GM19468 (cell line): ENCODE data around the gene PROKR1.
"Not testable (repeated sequence)": the region's sequence is repeated elsewhere in the genome, so short reads cannot be mapped to it uniquely, and the experiment has no call there.

Experiments
- ATAC-seq: cut with Tn5 transposase; IDR thresholded peaks from one replicate; pipeline ENCODE4 v1.9.1; 2021; ENCODE audit warnings: mild to moderate bottlenecking, moderate library complexity, moderate number of reproducible peaks; ENCODE audit not compliant: unreplicated experiment; ENCODE audit errors: extremely low read depth

PROKR1 gene

DNA sequence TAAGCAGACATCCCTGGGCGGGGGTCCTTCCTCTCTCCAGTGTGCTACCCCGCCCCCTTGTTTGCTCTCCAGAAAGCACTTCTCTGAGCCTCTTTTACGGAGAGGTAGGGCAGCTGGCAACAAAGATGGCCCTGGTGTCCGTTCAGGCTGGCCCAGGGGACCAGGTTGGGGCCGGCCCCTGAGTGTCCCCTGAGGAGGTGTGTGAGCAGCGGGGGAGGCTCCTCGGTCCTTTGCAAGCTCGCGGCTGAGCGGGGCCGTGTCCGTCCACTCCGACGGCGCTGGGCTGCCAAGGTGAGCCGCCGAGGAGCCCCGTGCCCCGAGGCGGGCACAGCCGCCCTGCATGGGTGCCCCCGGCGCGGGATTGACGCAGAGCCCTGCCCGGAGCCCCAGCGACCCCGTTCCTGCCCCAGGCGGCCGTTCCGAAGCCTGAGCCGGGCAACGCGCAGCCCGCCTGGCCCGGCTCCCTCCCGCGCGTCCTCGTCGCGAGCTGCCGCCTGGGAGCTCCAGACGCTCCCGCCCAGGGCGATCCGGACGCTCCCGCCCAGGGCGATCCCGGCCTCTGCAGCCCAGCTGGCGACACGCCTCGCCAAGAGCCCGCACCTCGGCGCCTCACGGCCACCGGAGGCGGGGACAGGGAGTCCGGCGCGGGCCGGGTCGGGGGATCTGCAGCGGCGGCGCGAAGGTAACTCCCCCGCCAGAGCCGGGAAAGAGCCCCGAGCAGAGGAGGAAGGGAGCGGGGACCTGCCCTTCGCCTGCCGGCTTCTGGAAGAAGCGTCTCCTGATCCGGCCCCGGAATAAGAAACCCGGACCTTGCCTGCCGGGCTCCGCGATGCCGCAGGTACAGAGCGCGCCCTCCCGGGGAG lies at the start of gene PROKR1:
Gene PROKR1 (plus strand): TSS at position 569 of the 863 bp plus-strand sequence. CDS start 2,243 bp downstream, outside the sequence.
- ATAC-seq: no peak

DNA sequence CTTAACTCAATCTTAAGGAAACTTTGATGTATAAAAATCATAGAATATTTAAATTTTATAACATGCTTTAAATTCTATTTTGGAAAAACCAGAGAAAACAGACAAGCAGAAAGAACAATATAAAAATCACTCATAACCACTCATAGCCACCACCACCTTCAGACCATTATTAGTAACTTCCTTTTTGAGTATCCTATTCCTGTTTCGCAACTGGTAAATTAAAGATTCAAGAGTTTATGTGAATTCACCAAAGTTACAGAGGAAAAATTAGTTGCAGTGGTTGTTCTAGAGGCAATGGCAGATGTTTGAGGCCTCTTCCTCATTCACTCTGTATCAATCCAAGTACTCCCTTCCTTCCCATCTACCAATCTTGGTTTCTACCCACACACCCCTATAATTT lies 49.3 kb upstream of the PROKR1 start:
- no peak for ATAC-seq

DNA sequence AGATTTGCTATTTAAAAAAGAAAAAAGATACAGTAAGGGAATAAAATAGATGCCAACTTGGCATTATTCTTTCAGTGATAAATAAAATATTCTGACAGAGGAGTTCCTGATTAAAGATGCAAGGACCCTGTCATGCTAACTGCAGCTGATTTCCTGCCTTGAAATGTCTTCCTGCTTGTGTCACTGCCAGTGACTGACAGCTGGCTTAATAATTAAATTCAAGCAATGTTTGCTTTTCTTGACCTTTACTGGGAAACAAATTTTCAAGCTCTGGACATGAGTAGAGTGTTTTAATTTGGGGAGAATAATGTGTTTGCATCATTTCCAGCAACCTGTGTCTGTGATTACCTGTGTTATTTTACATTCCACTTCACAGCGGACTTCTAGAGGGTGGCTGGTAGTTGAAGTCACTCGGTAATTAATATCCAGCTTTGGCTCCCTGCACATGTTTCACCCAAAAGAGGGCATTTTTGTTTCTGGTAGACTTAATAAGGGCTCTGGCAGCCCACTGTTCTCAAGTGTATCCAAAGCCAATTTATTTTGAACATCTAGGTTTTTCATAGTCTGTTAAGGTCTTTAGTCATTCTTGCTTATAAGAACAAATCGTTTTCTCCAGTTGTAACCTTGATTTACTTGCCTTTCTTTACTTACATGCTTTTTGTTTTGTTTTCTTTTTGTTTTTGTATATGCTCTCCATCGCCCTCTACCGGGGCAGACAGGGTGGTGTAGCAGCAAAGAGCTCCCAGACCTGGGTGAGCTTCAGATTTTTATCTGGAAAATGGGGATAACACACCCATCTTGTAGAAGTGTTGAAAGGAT lies 48.5 kb upstream of the PROKR1 start:
- no peak for ATAC-seq

DNA sequence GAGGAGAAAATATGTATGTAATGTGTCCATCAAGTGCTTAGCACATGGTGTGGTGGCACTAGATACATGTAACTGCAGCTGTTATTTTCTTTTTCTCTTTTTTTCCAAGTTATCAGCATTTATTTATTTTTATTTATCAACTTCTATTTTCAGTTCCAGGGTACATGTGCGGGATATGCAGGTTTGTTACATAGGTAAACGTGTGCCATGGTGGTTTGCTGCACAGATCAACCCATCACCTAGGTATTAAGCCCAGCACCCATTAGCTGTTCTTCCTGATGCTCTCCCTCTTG lies 47.9 kb upstream of the PROKR1 start:
- not testable (repeated sequence) for ATAC-seq

DNA sequence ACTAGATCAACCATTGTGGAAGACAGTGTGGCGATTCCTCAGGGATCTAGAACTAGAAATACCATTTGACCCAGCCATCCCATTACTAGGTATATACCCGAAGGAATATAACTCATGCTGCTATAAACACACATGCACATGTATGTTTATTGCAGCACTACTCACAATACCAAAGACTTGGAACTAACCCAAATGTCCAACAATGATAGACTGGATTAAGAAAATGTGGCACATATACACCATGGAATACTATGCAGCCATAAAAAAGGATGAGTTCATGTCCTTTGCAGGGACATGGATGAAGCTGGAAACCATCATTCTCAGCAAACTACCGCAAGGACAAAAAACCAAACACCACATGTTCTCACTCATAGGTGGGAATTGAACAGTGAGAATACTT lies 42.9 kb upstream of the PROKR1 start:
- not testable (repeated sequence) for ATAC-seq

DNA sequence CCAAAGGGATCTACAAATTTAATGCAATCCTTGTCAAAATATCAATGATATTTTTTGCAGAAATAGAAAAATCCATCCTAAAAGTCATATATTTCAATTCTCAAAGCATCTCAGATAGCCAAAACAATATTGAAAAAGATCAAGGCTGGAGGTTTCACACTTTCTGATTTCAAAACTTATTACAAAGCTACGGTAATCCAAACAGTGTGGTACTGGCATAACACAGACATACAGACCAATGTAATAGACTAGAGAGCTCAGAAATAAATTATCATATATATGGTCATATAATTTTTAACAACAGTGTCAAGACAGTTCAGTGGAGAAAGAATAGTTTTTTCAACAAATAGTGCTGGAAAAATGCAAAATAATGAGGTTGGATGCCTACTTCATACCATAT lies 40.3 kb upstream of the PROKR1 start:
- ATAC-seq: no peak

DNA sequence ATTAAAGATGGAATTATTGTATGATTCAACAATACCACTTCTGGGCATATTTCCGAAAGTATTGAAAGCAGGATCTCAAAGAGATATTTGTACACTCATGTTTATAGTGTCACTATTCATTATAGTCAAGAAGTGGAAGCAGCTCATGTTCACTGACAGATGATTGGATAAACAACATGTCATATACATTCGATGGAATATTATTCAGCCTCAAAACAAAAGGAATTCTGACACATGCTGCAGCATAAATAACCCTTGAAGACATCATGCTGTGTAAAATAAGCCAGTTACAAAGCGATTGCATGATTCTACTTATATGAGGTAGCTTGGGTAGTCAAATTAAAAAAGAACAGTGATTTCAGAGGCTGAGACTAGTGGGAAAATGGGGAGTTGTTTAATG lies 39.3 kb upstream of the PROKR1 start:
- ATAC-seq: no peak

DNA sequence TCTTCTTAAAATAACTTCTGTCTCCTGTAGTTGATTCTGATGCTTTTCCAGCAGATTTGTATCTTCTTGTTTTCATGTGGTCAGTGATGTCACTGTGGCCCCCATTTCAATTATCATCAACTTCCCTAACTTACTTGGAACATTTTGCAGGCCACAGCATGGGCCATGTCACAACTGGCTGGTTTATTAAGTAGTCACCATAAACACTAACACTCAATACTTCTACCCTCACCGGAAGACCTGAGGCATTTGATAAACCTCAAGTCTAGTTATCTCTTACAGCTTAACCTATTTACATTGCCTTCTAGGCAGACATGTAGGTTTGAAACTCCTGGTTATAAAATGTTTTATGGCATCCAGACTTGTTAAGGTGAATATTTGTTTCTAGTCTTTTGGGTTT lies 37.4 kb upstream of the PROKR1 start:
- ATAC-seq: no peak

DNA sequence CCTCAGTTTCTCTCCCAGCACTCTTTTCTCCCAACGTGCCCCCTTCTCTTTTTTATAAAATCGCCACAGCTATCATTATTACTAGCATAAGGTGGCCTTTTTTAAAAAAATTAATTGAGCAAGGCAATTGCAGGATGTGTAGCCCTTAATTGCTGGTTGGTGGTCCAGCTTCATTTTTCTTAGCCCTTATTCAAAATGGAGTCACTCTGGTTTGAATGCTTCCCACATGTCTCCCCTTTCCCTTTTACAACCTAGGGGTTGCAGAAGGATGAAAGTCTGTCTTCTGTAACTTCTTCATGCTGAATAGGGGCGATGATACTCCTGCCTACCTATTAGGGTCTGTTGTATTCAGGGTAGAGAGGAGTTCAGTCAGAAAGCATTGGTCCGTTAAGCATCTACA lies 36.6 kb upstream of the PROKR1 start:
- ATAC-seq: no peak

DNA sequence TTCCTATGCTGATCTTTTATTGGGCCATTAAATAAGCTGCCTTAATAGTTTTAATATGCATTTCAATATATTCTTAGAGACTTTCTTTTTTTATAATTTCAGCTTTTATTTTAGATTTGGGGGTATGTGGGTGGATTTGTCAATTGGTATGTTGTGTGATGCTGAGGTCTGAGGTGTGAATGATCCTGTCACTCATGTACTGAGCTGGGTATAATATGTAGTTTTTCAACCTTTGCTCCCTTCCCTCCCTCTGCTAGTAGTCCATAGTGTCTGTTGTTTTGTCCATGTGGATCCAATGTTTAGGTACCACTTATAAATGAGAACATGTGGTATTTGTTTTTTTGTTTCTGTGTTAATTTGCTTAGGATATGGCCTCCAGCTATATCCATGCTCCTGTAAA lies 35.5 kb upstream of the PROKR1 start:
- ATAC-seq: no peak

DNA sequence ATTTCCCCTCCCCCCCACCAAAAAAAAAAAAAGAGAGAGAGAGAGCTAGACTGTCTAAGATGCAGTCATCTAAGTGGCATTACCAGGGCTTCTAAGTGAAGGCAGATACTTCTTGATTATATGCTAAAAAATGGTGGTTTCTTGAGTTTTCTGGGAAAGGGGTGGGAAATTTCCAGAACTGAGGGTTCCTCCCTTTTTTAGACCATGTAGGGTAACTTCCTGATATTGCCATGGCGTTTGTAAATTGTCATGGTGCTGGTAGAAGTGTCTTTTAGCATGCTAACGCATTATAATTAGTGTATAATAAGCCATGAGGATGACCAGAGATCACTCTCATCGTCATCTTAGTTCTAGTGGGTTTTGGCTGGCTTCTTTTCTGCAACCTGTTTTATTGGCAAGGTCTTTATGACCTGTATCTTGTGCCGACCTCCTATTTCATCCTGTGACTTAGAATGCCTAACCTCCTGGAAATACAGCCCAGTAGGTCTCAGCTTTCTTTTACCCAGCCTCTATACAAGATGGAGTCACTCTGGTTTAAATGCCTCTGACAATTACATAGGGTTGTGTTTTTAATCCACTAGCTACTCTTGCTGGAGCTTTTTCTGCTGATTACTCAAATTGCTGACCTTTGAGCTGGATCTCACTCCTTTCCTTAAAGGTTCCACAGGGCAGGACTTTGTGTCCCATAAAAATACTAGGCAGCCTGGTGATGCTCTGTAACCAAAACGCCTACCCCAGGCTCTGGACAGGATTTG lies 30.4 kb upstream of the PROKR1 start:
- no peak for ATAC-seq

DNA sequence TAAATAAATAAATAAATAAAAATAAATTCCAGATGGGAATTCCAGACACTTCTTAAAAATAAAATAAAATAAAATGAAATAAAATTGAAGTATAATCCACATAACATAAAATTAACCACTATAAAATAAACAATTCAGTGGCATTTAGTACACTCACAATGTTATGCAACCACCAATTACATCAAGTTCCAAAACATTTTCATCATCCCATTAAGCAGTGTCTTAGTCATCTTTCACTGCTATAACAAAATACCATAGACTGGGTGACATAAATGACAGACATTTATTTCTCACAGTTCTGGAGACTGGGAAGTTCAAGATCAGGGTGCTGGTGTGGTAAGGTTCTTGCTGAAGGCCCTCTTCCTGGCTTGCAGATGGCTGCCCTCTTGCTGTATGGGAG lies 22.6 kb upstream of the PROKR1 start:
- ATAC-seq: no peak

DNA sequence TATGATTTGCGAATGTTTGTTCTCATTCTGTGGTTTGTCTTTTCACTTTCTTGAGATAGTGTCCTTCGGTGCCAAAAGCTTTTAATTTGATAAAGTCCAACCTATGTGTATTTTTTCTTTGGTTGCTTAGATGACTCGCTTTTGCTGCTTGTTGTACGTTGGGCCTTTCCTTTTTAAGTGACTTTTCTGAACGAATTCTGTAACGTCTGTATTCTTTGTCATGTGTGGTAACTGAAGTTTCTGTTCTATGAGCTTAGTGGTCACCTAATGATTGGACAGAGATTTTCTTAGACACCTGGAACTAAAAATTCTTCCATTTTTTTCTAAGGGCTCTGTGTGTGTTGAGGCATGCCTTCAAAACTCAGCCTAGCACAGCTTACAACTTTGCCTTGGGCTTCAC lies 19.6 kb upstream of the PROKR1 start:
- ATAC-seq: no peak

DNA sequence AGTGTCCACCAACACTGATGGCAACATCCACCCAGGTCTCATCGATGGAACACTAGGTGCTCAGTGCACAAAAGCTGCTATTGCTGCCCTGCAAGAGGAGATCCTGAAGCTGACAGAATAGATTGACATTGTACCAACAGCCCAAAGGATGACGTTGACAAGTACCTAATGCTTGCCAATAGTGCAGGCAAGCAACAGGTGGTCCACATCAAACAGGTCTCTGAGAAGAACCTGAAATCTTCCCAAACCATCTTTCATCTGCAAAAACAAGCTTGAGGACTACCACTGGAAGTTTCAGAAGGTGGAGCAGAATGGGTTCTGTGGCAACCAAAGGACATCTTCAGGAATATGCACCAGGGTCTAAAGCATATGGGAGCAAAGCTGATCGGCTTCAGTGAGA lies 15.8 kb upstream of the PROKR1 start:
- ATAC-seq: no peak

DNA sequence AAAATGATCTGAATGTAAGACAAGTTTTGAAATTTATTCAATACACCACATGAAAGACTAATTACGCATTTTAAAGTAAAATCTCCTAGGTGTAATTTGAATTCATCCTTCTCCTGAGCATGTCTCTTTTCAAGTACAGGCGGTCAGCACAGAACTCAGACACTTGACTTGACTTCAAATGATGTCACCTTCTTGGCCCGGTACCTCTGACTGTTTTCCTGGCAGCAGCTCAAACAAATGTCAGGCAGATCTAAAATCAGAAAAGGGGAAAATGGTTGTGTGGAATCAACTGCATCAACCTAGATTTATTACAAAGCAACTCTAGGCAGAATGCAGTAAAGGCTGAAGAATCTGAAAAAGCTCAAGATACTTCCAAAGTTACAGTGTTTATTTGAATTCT lies 11.4 kb upstream of the PROKR1 start:
- no peak for ATAC-seq

DNA sequence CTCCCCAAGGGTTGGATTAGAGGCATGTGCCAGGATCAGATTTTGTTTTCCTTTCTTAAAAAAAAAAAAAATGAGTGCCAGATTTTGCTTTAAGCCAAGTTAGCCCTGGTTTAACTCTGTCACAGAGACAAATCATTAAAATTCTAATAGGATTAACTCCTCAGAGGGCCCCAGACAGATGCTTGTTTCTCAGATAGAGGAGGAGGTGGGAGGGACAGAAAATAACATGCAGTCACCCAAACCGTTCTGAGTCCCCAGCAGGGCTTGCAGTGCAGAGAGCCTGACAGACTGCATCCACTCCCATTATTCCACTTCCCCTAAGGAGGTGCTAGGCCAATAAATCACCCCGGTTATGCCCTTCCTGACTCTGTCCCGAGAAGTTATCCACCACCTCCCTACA lies 6.3 kb upstream of the PROKR1 start:
- ATAC-seq: no peak

DNA sequence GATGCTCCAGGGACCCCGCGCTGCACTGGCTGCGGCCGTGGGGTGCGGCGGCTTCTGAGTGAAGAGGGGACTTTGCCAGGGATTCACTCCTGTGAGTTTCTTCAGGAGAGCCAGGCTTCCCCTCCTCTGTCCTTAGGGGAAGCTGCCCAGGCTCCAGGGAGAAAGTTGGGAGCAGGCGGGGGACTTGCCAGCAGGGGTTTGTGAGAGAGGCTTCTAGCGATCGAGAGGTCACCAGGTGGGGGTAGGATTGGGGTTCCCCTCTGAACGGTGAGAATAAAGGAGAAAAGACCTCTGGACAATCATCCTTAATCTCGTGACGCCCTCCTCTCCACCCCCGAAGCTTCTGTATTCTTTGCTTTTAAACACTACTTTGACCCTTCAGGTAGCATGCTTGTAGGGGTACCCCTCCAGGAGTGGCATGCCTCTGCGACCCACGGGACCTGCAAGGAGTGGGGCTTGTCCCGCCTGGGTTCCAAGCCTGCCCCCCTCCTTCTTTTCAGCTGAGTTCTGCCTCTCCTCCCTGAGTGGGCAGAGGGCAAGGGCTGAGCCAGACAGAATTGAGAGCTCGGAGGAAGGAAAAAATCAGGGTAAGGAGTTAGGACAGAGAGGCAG lies 601 bp downstream of the PROKR1 start:
- no peak for ATAC-seq

DNA sequence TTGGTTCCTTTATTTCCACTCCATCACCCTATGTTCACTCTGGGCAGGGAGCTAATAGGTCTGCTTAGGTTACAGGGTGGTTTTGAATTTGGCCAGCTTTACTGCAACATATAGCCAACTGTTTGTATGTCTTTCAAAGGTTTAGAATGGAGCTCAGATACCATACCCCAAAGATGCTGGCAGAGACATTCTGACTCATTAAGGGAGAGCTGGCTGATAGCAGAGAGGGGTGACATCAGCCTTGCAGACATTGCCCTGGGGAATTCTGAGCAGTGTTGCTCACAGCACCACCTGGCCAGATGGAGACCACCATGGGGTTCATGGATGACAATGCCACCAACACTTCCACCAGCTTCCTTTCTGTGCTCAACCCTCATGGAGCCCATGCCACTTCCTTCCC lies 2.1 kb downstream of the PROKR1 start:
- ATAC-seq: no peak

DNA sequence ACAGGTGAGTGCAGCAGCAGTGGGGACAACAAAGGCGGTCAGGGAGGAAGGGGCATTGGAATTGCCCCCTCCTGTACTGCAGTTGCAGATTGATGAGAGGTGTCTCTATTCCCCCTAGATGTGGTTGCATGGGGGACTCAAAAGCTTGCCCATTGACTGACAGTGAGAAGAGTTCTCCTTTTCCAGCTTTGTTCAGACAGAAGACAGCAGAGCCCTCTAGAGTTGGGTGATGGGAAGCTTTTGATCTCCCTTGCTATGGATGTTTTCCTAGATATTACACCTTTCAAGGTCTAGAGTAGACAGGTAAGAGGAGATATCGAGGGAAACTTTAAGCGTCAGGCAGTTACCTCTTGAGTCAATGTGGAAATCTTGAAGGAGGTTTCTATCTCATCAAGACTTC lies 2.9 kb downstream of the PROKR1 start:
- no peak for ATAC-seq

DNA sequence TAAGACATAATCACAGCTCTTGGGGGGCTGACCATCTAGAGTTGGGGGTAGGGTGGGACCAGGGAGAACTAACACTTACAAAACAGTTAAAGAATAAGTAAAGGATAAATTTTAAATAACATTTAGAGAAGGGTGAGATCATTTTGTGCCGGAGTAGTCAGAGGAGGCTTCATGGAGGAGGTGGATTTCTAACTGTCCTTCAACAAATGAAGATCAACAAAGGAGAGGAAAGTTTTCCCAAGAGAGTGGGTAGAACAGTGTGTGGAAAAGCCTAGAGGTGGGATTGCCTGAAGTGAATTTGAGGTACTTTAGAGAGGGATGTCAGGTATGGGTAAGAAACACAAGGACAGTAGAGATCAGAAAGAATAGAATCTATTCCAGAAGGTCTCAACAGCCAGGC lies 7.3 kb downstream of the PROKR1 start:
- ATAC-seq: no peak

DNA sequence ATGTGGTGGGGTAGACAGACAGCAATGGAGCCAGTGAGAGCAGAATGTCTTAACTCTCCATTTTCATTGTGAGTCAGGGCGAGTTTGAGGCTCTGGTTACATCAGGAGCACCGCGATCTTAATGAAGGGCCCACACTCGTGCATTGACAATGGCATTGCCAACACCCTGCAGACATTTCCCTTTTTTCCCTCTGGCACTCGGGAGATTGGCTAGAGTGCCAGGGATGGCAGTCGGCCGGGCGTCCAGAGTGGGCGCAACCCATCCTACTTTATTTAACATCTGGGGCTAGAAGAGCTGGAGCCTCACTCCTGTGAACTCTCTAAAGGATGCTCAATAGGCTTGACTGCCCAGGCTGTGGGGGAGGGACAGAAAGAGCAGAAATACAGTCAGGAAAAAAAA lies 9.7 kb downstream of the PROKR1 start:
- ATAC-seq: no peak
